ENCODE measurements around the gene FOXP1.

FOXP1 gene

GRCh38 chr3:71606582-71606981, 23.1 kb upstream of the FOXP1 start:
- H2AFZ ChIP-seq (ENCODE audit: low read length): no peak overlapping the region
- no peaks in the 10 kb centered on the region for H3K9me2 ChIP-seq (ENCODE audit: low read depth, low read length)
- H3K27me3 ChIP-seq (ENCODE audit: insufficient read depth, low read length): peaks cover 5% of the 10 kb centered on the region; the same call in 1 of the 2 replicates
- no peaks in the 10 kb centered on the region for H4K20me1 ChIP-seq (ENCODE audit: insufficient read depth, low read length)
- H3F3A ChIP-seq (ENCODE audit: insufficient read depth, low read length): no peaks in the 10 kb centered on the region
- no peaks in the 10 kb centered on the region for H3K79me2 ChIP-seq (ENCODE audit: insufficient read depth, low read length)
- 0 out of 2 replicates have a peak, but pooled peaks cover 6% of the 10 kb centered on the region for H3K9me3 ChIP-seq (ENCODE audit: low read length)
- TF ChIP-seq CTCF (IDR thresholded peaks at IDR 0.05; ENCODE audit: low read length) (no peak), EZH2 (IDR thresholded peaks at IDR 0.05; ENCODE audit: borderline replicate concordance, low read length) (no peak)
- H3K4me1 ChIP-seq (ENCODE audit: insufficient read depth, low read length, severe bottlenecking): no peaks in the 10 kb centered on the region
- no peaks in the 10 kb centered on the region for H3K36me3 ChIP-seq (ENCODE audit: insufficient read depth, low read length)
- H3K4me3 ChIP-seq (ENCODE audit: low read depth, low read length, poor library complexity, severe bottlenecking): no peak overlapping the region
- H3K4me2 ChIP-seq (ENCODE audit: low read length): no peak overlapping the region
- no peak overlapping the region for H3K9ac ChIP-seq (ENCODE audit: low read length)
- H3K27ac ChIP-seq (ENCODE audit: low read depth, low read length, poor library complexity, severe bottlenecking): no peak overlapping the region

DNA sequence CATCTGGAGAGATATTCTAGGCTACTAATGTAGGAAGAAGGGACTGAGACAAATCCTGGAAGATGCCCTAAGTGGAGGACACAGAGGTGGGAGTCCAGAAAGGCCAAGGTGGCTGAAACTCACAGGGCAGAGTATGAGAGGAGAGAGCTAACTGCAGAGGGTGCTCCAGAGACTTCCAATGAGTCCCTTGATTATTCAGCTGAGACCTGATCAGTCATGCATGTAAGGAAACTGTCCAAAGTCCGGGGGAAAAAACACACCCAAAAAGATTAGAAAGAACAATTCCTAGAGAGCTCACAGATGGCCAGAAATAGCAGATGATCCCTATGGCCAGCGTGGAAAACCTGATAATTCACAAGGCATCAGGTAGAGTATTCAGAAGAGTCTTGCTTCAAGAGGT, 18.7 kb upstream of the FOXP1 start:
- H4K20me1 ChIP-seq (ENCODE audit: insufficient read depth, low read length): no peaks in the 10 kb centered on the region
- no peak overlapping the region for H3K4me3 ChIP-seq (ENCODE audit: low read depth, low read length, poor library complexity, severe bottlenecking)
- H3F3A ChIP-seq (ENCODE audit: insufficient read depth, low read length): no peaks in the 10 kb centered on the region
- TF ChIP-seq CTCF (IDR thresholded peaks at IDR 0.05; ENCODE audit: low read length) (no peak), EZH2 (IDR thresholded peaks at IDR 0.05; ENCODE audit: borderline replicate concordance, low read length) (no peak)
- no peak overlapping the region for H3K4me2 ChIP-seq (ENCODE audit: low read length)
- H3K9ac ChIP-seq (ENCODE audit: low read length): no peak overlapping the region
- H3K79me2 ChIP-seq (ENCODE audit: insufficient read depth, low read length): no peaks in the 10 kb centered on the region
- no peak overlapping the region for H2AFZ ChIP-seq (ENCODE audit: low read length)
- H3K27ac ChIP-seq (ENCODE audit: low read depth, low read length, poor library complexity, severe bottlenecking): no peak overlapping the region
- H3K36me3 ChIP-seq (ENCODE audit: insufficient read depth, low read length): no peaks in the 10 kb centered on the region
- 0 out of 2 replicates have a peak, but pooled peaks cover 3% of the 10 kb centered on the region for H3K9me3 ChIP-seq (ENCODE audit: low read length)
- no peaks in the 10 kb centered on the region for H3K4me1 ChIP-seq (ENCODE audit: insufficient read depth, low read length, severe bottlenecking)
- H3K27me3 ChIP-seq (ENCODE audit: insufficient read depth, low read length): no peaks in the 10 kb centered on the region; the same call in 1 of the 2 replicates
- no peaks in the 10 kb centered on the region for H3K9me2 ChIP-seq (ENCODE audit: low read depth, low read length)

DNA sequence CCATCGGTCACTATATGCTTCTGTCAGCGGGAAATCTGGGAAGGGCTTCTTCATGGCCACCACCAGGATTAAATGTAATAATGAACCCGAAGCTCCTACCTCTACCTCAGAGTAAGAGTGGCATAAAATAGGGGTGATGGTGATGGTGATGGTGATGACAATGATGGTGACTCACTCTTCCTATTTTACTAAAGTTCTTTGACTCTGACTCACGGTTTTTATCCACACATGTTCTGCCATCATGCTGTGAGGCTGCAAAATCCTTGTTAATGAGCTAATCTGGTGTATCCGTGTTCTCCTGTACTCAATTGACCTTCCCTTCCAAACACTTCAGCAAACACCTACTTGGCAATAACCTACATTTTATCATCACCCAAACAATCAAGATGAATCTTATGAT, 18.3 kb upstream of the FOXP1 start:
- no peak overlapping the region for H3K4me2 ChIP-seq (ENCODE audit: low read length)
- H3K9me2 ChIP-seq (ENCODE audit: low read depth, low read length): no peaks in the 10 kb centered on the region
- no peaks in the 10 kb centered on the region for H3K79me2 ChIP-seq (ENCODE audit: insufficient read depth, low read length)
- no peaks in the 10 kb centered on the region for H3K36me3 ChIP-seq (ENCODE audit: insufficient read depth, low read length)
- 0 out of 2 replicates have a peak, but pooled peaks cover 3% of the 10 kb centered on the region for H3K9me3 ChIP-seq (ENCODE audit: low read length)
- no peaks in the 10 kb centered on the region for H3K4me1 ChIP-seq (ENCODE audit: insufficient read depth, low read length, severe bottlenecking)
- TF ChIP-seq CTCF (IDR thresholded peaks at IDR 0.05; ENCODE audit: low read length) (no peak), EZH2 (IDR thresholded peaks at IDR 0.05; ENCODE audit: borderline replicate concordance, low read length) (no peak)
- no peak overlapping the region for H3K27ac ChIP-seq (ENCODE audit: low read depth, low read length, poor library complexity, severe bottlenecking)
- no peak overlapping the region for H3K9ac ChIP-seq (ENCODE audit: low read length)
- no peaks in the 10 kb centered on the region for H4K20me1 ChIP-seq (ENCODE audit: insufficient read depth, low read length)
- H3F3A ChIP-seq (ENCODE audit: insufficient read depth, low read length): no peaks in the 10 kb centered on the region
- H2AFZ ChIP-seq (ENCODE audit: low read length): no peak overlapping the region
- H3K27me3 ChIP-seq (ENCODE audit: insufficient read depth, low read length): no peaks in the 10 kb centered on the region; the same call in 1 of the 2 replicates
- H3K4me3 ChIP-seq (ENCODE audit: low read depth, low read length, poor library complexity, severe bottlenecking): no peak overlapping the region
